VCaP (cell line): ENCODE data around the gene COL4A6.
"Not testable (repeated sequence)": the region's sequence is repeated elsewhere in the genome, so short reads cannot be mapped to it uniquely, and the experiment has no call there.

Experiments used
- H3K27ac ChIP-seq: fragments of 450-650 bp; 2 replicates; pipeline ENCODE4 v1.5.1; 2017
- TF ChIP-seq, protein P1 (sequence below): fragments of 450-650 bp; conservative IDR thresholded peaks from 2 replicates; pipeline ENCODE4 v1.5.1; 2017; ENCODE audit warnings: mild to moderate bottlenecking, moderate library complexity

The COL4A6 gene

DNA sequence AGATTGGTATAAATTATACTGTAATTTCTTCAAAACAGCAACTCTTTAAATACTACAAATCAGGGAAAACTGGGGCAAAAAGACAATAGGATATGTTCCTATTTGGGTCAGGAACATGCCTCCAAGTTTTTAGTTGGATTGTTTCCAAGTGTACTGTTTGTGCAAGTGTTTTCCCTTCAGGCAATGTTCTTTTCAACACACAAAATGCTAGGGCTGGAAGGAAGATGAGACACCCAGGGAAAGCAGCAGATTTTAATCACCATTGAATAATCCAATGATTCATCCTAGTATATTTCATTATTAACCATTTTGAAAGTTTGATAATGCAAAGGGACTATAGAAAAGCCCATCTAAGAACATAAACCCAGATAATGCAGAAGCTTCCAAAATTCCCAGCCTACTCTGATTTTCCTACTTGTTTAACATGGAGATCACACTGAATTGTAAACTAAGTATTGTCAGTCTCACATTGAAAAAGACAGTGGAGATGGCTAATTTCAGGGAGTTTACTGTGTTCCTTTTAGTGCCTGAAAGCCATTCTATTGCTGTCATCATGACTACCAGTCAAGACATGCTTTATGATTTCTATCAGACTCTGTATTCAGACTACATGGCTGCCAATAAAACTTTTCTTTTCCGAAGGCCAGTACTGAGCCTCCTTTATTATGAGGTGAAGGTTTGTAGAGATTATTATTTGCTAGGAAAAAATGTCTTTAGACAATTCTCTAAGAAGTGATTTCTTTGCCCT lies 38.6 kb downstream of the COL4A6 start:
- TF ChIP-seq, protein P1, sequence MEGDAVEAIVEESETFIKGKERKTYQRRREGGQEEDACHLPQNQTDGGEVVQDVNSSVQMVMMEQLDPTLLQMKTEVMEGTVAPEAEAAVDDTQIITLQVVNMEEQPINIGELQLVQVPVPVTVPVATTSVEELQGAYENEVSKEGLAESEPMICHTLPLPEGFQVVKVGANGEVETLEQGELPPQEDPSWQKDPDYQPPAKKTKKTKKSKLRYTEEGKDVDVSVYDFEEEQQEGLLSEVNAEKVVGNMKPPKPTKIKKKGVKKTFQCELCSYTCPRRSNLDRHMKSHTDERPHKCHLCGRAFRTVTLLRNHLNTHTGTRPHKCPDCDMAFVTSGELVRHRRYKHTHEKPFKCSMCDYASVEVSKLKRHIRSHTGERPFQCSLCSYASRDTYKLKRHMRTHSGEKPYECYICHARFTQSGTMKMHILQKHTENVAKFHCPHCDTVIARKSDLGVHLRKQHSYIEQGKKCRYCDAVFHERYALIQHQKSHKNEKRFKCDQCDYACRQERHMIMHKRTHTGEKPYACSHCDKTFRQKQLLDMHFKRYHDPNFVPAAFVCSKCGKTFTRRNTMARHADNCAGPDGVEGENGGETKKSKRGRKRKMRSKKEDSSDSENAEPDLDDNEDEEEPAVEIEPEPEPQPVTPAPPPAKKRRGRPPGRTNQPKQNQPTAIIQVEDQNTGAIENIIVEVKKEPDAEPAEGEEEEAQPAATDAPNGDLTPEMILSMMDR: no peak
- peak overlapping the region; percentile 25; the same call in 1 of the 2 replicates for H3K27ac ChIP-seq

DNA sequence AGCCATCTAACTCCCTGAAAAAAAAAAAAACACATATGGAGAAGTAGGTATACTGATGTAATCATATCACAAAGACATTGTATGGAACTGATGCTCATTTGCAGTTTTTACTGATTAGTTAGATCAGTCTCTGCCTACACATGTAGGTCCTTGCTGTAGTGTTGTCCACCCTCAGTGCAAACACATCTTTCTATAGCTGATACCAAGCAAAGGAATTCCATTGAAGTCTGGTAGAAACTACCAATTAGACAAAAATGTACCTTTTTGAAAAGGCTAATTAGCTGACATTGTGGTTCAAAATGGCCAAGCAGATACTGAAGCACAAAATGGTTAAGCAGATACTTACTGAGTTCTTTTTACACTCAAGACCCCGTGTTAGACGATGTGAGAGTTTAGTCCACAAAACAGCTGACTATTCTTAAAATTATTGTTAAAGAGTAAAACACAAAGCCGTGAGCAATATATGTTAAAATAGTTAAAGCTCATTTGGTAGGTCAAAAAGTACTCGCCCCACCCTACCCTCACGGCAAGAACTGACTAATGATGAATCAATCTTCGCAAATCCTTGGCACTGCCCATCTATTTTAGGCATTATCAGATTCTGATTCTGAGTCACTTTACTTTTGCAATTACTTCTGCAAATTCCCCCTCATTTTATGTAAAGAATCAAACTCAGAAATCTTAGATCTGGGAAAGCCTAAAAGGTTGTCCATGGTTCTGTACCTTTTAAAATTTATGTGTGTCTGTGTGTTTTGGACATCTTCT lies 40.4 kb downstream of the COL4A6 start:
- TF ChIP-seq, protein P1: no peak
- H3K27ac ChIP-seq: no peak overlapping the region

DNA sequence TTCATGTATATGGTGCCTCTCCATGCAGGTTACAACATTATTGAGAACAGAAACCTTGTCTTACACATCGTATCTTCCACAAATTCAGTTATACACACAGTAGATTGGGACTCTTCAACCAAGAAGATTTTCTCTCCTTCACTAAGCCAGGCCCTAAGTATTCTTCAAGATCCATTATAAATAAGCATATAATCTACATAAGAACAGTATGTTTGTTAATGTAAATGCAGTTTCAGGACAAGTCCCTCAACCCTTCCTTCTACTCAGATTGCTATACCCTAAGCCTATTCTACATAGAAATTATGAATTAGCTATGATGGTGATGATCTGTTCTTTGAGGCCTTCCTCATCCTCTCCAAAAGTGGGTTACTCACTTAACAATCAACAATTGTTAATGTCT lies 41.2 kb downstream of the COL4A6 start:
- TF ChIP-seq, protein P1: no peak
- H3K27ac ChIP-seq: no peak overlapping the region

DNA sequence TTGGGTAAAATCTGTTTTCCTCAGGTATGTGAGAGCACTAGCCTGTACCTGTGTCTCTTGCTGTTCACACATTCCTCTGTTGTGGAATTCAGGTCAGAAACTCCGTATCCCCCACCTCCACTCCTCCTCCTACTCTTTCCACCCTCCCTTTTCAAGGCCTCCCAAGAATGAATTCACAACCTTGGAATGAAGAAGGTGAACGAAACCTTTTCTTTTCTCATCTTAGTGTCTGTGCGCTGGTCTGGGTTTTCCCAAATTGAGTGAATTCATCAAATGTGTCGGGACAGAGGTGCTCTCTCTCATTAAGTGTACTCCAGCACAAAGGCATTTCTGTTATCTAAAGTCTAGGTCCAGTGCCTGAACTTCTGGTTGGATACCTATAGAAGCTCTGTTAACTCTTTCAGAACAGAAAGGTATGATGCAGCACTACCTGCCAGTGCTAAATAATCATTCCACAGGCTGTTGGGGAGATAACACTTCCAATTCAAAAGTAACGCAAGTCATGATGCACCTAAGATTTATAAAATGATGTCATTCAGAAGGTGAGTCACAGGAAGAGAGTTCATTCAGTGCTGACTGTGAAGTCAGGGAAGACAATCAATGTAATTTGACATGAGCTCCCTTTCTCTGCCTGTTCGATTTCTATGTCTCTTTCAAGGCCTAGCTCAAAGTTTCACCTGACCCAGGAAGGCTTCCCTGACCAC lies 41.9 kb downstream of the COL4A6 start:
- TF ChIP-seq, protein P1: no peak
- H3K27ac ChIP-seq: no peak overlapping the region

DNA sequence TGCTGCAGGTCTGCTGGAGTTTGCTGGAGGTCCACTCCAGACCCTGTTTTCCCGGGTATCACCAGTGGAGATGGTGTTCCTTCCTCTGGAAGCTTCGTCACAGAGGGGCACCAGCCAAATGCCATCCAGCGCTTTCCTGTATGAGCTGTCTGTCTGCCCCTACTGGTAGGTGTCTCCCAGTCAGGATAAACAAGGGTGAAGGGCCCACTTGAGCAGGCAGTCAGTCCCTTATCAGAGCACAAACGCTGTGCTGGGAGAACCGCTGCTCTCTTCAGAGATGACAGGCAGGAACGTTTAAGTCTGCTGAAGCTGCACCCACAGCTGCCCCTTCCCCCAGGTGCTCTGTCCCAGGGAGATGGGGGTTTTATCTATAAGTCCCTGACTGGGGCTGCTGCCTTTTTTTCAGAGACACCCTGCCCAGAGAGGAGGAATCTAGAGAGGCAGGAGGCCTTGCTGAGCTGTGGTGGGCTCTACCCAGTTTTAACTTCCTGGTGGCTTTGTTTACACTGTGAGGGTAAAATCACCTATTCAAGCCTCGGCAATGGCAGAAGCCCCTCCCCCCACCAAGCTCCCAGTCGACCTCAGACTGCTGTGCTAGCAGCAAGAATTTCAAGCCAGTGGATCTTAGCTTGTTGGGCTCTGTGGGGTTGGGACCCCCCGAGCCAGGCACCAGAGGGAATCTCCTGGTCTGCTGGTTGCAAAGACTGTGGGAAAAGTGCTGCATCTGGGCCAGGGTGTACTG lies 47.1 kb downstream of the COL4A6 start:
- H3K27ac ChIP-seq: not testable (repeated sequence)

DNA sequence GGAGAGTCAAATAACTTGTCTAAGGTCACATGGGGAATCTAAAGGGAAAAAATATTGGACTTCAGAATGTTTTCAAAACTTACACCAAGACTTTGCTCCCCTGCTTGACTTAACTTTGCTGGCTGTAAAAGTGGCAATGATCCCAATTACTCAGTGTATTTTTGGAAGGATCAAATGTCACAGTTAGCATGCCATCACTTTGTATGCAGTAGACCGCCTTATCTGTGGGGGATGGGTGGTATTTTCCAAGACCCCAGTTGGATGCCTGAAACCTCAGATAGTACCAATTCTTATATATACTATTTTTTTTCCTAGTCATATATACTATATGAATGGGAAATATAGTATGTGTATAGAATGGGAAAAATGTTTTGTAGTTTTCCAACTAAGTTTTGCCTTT lies 53.4 kb downstream of the COL4A6 start:
- no peak overlapping the region for H3K27ac ChIP-seq
- TF ChIP-seq, protein P1: no peak

DNA sequence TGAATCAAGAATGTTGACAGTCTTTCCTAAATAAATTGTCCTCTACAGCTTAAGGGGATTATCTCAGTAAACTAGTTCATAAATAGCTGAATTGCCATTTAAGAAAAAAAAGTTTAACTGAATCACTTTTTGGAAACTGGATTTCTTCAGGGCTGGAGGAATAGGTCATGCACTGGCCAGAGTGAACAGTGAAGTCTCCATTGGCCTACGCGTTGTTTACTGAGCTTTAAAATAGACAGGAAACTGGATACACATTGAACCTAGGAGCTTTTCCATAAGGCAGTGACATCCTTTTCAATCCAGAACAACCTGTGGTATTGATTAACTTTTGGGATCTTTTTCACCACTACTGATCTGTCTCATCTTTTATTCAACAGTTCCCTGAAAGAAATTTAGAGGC lies 58.0 kb downstream of the COL4A6 start:
- H3K27ac ChIP-seq: no peak overlapping the region
- TF ChIP-seq, protein P1: no peak

DNA sequence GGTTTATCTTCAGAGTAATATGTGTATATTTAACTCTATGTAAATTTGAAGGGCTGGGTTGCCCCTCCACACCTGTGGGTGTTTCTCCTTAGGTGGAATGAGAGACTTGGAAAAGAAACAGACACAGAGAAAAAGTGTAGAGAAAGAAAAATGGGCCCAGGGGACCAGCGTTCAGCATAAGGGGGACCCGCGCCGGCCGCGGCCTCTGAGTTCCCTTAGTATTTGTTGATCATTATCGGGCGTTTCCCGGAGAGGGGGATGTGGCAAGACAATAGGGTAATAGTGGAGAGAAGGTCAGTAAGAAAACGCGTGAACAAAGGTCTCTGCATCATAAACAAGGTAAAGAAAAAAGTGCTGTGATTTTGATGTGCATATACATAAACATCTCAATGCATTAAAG lies 61.4 kb downstream of the COL4A6 start:
- H3K27ac ChIP-seq: not testable (repeated sequence)

DNA sequence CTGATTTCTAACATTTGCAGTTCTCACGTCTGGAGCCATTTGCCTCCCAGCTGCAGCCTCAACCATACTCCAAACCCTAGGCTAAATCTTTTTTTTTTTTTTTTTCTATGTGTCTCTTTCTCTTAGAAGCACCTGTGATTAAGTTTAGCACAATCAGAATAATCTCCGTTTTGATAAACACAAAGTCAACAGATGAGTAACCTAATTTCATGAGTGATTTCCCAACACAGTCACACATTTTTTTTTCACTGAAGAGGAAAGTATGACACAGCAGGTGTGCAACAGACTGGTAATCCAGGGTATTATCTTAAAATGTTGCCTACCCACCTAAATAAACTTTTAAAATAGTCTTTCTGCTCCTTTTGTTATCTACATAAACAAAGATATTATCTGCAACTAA lies 62.6 kb downstream of the COL4A6 start:
- peak overlapping the region; percentile 14; the same call in 1 of the 2 replicates for H3K27ac ChIP-seq
